Stromal cell of bone marrow (primary cell): ENCODE data around the gene STARD9.
"Not testable (repeated sequence)": the region's sequence is repeated elsewhere in the genome, so short reads cannot be mapped to it uniquely, and the experiment has no call there.

ENCODE experiments used
- DNase-seq: peaks from one replicate; pipeline ENCODE4 v3.0.0-alpha.2; 2012; ENCODE audit warnings: low read depth

Gene STARD9

DNA sequence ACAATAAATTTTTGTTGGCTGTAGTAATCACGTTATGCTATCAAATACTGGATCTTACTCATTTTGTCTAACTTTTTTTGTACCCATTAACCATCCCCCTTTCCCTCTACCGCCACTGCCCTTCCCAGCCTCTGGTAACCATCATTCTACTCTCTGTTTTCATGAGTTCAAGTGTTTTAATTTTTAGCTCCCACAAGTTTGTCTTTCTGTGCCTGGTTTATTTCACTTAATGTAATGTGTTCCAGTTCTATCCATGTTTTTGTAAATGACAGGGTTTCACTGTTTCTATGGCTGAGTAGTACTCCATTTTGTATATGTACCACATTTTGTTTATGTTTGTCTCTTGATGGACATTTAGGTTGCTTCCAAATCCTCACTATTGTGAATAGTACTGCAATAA, 52.1 kb downstream of the STARD9 start:
- DNase-seq: no peak

- no peak for DNase-seq
Observed at GRCh38 chr15:42628761-42629160, 53.4 kb downstream of the STARD9 start.

GRCh38 chr15:42632105-42632675, 56.8 kb downstream of the STARD9 start:
- DNase-seq: no peak

DNA sequence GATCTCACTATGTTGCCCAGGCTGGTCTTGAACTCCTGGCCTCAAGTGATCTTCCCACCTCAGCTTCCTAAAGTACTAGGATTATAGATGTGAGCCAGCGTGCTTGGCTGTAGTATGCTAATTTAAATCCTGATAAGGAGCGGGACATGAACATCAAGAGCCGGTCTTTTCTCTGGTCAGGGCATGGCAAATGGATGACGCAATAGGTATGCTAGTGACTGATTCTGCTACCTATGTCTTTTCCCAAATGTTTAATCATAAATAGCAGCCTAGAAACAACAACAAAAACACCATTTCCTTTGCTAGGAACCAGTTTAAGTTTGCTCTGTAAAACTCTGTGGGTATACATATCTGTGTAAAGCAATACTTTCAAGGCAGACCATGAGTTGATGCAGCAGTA, 64.7 kb downstream of the STARD9 start:
- DNase-seq: no peak

DNA sequence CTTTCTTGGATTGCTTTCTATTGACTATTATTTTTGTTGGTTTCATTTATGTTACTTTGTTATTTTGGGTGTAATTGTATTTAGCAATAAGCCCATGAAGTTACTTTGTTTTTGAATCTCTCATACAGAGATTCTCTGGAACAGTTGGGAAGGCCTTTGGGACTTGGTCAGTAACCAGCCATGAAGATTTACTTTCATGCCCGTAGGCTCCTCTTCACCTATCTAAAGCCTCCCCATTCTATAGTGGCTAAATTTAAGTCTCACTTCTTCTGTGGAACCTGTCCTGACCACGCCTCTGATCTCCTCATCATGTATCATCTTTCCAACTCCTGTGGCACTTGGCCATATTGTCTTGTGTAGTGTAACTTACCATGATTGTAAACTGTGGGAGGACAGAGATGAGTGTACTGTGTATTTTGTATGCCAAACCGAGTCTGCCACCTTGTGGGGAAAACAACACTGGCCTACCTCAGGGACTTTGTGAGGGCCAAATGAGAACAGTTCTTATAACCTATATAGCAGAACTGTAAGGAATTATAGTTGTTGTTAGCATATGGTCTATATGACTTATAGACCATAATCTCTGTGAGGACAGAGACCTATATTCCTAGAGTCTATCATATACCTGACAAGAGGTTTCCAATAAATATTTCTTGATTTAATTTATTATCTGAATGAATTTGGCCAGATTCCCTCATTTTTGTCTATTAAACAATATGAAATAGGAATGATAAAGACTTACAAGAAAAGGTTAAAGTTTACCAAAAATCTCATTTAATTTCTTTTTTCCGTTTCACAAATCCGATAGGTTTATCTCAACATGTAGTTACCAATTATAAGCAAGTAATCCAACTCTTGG, 75.0 kb downstream of the STARD9 start:
- DNase-seq: peak; percentile 78

DNA sequence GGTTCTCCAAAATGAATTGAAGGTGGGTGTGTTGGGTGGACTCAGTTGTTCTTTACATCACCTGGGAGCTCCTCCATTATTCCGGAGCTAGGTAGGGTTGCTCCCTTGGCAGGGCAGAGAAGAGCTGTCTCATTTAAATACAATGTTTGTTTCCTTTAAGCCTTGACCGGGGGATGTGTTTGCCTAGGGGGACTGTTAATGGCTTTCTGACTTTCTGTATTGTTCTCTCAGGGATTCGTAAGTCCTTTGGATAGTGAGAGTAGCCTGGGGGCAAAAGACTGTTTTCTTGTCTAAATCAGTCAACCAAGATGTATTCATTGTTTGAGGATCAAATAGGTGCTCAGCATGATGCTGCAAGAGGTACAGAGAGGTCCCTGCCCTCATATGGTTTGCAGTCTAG, 90.4 kb downstream of the STARD9 start:
- DNase-seq: no peak

- no peak for DNase-seq
Observed at GRCh38 chr15:42667855-42668254, 92.4 kb downstream of the STARD9 start.

GRCh38 chr15:42670451-42670850, 95.0 kb downstream of the STARD9 start:
- DNase-seq: no peak

- DNase-seq: no peak
Observed at GRCh38 chr15:42672444-42672843, 97.0 kb downstream of the STARD9 start.

GRCh38 chr15:42674472-42674871, 99.1 kb downstream of the STARD9 start:
- no peak for DNase-seq

DNA sequence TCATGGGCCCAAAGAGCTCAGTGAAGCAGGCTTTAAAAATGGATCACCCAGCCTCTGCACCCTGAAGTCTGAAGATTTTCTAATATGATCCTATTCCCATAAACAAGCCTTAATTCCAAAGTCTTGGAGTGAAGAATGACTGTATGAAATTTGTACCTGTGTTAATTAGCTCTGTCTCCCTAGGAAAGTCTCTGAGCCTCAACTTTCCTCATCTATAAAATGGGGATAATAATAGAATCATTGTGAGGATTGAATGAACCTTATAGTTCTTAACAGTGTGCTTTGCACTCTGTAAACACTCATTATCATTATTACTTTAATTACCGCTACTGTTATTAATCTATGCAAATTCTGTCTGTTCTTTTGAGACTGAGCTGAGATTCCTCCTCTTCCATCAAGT, 99.6 kb downstream of the STARD9 start:
- DNase-seq: no peak

GRCh38 chr15:42679285-42680141, 104.1 kb downstream of the STARD9 start:
- DNase-seq: no peak

DNA sequence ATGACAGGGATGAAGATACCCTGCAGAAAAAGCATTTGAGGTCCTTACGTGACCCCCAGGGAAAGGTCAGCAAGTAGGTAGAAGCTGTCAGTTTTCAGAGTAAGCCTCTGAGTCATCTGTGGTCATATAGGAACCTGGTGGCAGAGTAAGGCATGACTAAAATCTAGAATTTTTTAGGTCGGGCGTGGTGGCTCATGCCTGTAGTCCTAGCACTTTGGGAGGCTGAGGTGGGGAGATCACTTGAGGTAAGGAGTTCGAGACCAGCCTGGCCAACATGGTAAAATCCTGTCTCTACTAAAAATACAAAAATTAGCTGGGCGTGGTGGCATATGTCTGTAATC, 104.7 kb downstream of the STARD9 start:
- not testable (repeated sequence) for DNase-seq

DNA sequence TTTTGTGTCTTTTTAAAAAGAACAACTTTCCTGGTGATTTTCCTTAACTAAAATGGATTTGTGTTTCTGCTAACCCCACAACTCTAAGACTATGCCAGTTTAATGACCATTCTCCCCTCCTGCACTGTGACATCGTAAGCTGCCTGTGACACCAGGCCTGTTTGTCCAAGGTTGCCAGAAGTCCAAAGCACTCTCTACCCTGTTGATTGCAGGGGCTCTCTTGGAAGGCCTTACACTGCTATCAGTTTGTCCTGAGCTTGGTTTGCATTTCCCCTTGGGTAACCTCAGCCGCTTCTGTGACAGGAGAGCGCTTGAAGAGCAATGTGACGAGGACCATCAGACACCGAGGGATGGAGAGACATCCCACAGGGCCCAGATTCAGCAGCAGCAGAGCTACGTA, 105.7 kb downstream of the STARD9 start:
- no peak for DNase-seq

- DNase-seq: no peak
Observed at GRCh38 chr15:42686281-42686680, 110.9 kb downstream of the STARD9 start.

GRCh38 chr15:42687740-42688139, 112.3 kb downstream of the STARD9 start:
- no peak for DNase-seq

DNA sequence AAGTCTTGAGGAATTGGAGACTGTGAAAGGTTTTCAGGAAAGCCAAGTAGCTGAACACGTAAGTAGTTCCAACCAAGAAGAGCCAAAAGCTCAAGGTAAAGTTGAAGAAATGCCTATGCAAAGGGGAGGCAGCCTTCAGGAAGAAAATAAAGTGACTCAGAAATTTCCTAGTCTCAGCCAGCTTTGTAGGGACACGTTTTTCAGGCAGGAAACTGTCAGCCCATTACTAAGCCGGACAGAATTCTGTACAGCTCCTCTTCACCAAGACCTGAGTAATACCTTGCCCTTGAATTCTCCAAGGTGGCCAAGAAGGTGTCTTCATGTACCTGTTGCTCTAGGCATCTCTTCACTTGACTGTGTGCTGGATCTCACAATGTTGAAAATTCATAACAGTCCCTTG, 112.9 kb downstream of the STARD9 start:
- DNase-seq: no peak

DNA sequence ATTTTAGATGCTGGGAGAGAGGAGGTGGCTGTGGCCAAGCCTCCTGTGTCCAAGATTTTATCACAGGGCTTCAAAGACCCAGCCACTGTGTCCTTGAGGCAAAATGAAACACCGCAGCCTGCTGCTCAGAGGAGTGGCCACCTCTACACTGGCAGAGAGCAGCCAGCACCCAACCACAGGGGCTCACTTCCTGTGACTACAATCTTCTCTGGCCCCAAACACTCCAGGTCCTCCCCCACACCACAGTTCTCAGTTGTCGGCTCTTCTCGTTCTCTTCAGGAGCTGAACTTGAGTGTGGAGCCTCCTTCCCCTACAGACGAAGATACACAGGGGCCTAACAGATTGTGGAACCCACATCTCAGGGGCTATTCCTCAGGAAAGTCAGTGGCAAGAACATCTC, 115.9 kb downstream of the STARD9 start:
- no peak for DNase-seq

- no peak for DNase-seq
Observed at GRCh38 chr15:42691770-42692169, 116.4 kb downstream of the STARD9 start.

- DNase-seq: no peak
Observed at GRCh38 chr15:42692536-42692935, 117.1 kb downstream of the STARD9 start.

- DNase-seq: no peak
Observed at GRCh38 chr15:42692997-42693396, 117.6 kb downstream of the STARD9 start.

DNA sequence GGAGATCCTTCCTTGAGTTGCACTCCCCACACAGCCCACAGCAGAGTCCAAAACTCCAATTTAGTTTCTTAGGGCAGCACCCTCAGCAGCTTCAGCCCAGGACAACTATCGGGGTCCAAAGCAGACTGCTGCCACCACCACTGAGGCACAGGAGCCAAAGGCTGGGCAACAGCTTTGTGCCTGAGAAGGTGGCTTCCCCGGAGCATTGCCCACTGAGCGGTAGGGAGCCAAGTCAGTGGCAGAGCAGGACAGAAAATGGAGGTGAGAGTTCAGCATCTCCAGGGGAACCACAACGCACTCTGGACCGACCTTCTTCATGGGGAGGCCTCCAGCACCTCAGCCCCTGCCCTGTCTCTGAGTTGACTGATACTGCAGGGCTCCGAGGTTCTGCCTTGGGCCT, 118.1 kb downstream of the STARD9 start:
- DNase-seq: no peak

DNA sequence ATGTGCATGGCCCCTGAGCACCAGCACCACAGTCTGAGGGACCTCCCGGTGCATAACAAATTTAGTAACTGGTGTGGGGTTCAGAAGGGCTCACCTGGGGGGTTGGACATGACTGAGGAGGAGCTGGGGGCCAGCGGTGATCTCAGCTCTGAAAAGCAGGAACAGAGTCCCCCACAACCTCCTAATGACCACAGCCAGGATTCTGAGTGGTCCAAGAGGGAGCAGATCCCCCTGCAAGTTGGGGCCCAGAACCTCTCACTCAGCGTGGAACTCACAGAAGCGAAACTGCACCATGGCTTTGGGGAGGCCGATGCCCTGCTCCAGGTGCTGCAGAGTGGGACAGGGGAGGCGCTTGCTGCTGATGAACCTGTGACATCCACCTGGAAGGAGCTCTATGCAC, 118.5 kb downstream of the STARD9 start:
- no peak for DNase-seq
